GM19438 (cell line): Measurements from ENCODE around the gene SPON1.
"Not testable (repeated sequence)": the region's sequence is repeated elsewhere in the genome, so short reads cannot be mapped to it uniquely, and the experiment has no call there.

ENCODE experiments used
- ATAC-seq: cut with Tn5 transposase; IDR thresholded peaks from one replicate; pipeline ENCODE4 v1.9.1; 2021; ENCODE audit warnings: low read depth; ENCODE audit not compliant: unreplicated experiment

The SPON1 gene

DNA sequence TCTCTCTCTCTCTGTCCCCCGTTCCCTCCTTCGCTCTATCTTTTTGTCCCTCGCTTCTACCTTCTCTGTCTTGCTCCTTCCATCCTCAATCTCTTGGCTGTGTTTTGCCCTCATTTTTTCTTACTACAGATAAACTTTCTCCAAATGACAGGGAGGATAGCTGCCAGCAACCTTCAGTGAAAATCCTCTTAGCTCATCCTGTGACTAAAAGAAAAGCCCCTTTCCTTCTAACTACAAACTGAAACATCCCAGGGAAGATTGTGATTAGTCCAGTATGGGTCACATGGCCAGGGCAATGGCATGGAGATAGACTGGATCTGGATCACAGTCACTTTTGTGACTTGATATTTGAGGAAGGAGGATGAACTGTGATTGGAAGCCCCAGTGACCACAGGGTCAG lies 10.4 kb downstream of the SPON1 start:
- ATAC-seq = no peak

DNA sequence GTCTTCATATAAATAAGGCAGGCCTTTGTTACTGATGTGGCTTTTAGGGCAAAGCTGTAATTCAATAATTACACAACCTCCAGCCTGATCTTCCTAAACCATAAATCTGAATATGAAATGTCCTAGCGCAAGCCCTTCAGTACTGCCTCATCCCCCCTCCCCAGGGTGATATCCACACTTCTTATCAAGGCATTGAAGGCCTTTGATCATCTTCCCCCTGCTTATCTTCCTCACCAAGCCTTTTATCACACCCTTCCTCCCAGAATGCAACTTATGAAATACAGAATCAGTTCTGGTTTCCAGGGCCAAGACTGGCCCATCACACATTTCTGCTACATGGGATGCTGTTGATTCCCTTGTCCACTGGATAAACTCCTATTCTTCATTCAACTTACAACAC lies 12.1 kb downstream of the SPON1 start:
- ATAC-seq = no peak

DNA sequence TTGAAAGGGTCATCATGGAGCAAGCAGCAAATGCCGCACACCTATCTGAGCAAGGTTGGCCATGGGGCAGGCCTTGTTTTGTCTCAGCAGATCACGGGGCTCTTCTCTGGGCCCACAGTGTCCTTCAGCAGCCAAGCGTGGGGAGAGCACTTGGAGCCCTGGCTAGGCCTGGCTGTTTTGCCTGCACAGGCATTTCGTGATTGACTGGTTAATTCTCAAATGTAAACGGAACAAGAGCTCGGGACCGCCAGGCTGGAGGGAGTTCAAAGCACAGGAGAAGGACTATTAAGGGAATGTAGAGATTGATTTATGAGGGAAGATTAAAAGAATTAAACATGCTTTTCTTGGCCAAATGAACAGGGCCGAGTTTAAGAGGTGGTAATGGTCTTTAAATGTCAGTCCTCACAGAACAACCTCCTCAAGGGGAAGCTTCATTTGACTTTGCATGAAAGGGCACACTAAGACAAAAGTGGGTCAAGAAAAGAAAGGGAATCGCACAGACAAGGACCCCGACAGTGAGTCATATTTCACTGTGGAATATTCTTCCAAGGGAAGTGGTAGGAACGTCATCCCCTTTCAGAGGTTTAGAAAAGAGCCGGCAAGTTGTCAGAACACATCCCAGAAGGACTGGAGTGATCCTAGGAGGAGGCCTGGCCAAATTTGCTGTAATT lies 20.7 kb downstream of the SPON1 start:
- no peak for ATAC-seq

DNA sequence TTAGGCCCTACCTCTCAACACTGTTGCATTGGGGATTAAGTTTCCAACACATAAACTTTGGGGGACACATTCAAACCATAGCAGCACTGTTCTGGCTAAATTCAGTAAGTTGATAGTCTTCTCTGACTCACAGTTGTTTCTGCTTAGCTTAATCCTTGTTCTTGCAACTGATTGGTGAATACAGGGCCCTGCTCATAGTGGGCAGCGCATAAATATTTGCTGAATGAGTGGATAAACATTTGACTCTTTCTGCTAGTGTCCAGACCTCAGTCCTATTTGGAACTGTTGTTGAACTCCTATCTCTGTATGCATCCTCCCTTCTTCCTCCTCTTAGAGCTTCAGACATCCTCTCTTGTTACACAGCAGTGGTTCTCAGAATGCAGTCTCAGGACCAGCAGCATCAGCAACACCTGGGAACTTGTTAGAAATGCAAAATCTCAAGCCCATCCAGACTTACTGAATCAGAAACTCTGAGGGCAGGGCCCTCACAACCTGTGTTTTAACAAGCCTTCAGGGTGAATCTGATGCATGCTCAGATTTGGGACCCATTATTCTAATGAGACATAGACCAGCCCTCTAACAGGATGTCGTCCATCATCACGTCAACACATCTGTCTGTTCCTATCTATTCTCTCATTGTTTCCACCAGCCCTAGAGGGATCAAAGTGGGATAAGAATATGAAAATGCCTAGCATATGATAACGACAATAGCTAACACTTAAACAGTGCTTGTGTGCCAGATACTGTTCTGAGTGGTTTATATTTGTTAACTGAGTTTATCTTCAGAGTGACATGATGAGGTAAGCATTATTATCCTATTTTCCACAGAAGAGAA lies 22.3 kb downstream of the SPON1 start:
- ATAC-seq = no peak

DNA sequence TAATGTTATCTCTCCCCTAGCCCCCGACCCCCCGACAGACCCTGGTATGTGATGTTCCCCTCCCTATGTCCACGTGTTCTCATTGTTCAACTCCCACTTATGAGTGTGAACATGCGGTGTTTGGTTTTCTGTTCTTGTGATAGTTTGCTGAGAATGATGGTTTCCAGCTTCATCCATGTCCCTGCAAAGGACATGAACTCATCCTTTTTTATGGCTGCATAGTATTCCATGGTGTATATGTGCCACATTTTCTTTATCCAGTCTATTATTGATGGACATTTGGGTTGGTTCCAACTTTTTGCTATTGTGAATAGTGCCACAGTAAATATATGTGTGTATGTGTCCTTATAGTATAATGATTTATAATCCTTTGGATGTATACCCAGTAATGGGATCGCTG lies 24.2 kb downstream of the SPON1 start:
- not testable (repeated sequence) for ATAC-seq

DNA sequence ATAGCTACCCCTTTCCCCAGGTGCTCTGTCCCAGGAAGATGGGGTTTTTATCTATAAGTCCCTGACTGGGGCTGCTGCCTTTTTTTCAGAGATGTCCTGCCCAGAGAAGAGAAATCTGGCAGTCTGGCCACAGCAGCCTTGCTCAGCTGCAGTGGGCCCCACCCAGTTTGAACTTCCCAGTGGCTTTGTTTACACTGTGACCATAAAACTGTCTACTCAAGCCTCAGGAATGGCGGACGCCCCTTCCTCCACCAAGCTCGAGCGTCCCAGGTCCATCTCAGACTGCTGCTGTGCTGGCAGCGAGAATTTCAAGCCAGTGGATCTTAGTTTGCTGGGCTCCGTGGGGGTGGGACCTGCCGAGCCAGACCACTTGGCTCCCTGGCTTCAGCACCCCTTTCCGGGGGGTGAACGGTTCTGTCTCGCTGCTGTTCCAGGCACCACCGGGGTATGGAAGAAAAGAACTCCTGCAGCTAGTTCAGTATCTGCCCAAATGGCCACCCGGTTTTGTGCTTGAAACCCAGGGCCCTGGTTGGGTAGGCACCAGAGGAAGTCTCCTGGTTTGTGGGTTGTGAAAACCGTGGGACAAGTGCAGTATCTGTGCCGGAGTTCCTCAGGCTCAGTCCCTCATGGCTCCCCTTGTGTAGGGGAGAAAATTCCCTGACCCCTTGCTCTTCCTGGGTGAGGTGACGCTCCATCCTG lies 29.8 kb downstream of the SPON1 start:
- not testable (repeated sequence) for ATAC-seq

DNA sequence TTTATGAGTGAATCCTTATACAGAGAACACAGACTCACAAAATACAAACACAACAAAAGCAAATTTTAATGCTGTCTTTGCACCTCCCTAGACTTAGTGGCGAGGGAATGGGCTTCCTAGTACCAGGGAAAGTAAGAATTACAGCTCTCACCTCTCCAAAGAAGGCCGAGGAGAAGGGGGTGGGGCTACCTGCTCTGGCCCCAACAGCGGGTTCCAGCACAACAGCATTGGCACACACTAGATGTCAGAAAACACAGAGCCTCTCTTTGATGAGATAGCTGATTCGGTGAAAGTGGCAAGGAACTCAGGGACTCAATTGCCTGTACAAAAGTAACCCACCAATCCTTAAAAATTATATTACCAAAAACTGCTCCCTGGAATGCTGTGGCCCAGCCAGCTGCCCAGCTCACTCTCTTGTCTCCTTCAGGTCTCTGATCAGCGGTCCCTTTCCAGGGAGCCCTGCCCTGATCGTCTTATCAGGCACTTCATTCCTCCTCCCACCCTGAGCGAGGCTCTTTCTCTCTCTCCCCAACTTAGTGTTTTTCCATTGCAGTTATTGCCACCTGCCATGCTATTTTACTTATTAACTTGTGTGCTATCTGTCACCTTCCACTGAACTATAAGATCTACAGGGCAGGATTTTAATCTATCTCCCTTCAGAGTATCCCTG lies 30.7 kb downstream of the SPON1 start:
- no peak for ATAC-seq

DNA sequence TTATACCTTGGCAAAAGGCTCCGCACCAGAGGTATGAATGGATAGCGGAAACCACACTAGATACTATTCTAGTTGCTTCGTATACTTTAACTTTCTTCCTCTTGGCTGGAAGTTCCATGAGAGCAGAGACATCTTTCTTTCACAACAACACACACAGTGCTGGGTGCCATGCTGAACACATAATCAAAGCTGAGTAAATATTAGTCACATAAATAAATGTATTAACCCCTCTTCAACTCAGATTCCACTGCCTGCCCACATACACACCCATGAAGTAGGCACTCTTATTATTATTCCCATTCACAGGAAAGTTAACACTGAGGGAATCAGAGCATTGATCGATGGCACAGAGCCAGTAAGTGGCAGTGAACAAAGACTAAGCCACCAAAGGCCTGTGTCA lies 35.4 kb downstream of the SPON1 start:
- ATAC-seq = no peak

DNA sequence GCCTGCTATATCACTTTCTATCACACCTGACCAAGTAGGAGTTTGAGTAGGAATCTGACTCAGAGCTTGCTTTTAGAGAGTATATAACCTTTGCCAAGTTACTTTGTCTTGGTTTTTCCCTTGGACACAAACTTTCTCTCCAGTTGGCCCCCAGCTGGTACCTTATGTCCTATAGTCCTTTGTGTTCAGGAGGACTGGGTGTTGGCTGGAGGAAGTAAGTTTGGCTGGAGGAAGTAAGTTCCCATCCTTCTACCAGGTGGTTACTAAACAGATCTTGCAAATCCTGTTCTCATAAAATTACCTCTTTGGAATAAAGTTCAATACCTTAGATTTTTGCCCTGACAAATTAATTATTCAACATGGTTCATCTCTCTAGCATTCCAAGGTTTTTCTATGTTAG lies 37.2 kb downstream of the SPON1 start:
- ATAC-seq = no peak

DNA sequence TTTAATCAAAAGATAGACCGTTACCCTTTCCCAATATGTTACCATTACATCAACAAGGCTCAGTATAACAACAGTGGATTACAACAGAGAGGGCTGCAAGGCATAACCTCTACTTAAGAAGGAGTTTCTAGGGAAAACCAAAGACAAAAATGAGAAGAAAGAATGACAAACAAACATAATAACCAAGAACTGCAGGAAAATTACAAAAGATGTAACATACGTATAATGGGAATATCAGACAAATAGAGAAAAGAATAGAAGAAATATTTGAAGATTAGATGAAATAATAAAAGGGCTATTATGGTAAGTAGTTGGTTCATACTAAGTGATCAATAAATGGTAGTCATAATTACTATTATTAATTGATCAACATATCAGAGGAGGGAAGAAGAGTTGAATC lies 39.1 kb downstream of the SPON1 start:
- no peak for ATAC-seq

DNA sequence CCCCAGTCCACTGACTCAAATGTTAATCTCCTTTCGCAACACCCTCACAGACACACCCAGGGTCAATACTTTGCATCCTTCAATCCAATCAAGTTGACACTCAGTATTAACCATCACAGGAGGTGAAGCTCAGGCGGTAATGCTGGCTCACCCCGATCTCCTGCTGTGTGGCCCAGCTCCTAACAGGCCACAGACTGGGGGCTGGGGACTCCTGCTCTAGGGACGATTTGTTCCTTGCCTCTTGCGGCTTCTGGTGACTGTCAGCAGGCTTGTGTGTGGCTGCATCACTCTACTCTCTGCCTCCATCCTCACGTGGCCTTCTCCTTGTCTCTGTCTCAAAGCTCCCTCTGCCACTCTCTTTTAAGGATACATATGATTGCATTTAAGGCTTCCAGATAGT lies 45.0 kb downstream of the SPON1 start:
- no peak for ATAC-seq

DNA sequence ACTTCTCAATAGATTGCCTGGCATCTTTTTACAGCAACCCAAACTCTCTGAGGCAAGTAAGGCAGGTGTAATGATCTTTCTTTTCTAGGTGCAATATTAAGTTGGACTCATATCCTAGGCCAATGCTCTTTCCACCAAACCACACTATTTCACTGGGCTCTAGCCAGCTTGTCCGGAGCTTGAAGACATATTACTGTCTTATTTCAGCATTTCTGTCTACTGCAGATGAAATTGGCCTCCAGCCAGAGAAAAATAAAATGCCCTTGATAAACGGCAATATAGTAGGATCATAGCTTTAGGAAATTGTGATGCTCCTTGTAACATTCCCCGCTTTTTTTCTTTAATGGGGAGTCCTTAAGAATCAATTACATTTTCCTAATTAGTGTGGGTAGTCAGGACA lies 48.1 kb downstream of the SPON1 start:
- ATAC-seq = no peak

DNA sequence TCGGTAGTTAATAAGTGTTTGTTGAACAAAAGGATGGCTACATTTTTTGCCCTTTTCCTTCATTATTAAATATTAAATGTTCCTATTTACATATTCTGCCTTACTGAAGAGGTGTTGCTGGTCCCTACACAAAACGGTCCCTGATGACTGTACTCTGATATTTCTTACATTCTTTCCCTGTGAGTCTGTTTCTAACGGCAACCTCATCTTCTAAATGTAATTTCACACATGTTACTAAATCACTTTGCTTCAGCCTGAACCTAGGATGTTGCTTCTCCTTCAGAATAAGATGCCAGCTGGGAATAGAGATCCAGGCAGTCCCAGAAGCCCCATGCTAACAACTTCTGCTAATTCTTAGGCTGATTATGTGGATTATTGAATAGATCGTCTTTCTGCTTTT lies 50.3 kb downstream of the SPON1 start:
- no peak for ATAC-seq

DNA sequence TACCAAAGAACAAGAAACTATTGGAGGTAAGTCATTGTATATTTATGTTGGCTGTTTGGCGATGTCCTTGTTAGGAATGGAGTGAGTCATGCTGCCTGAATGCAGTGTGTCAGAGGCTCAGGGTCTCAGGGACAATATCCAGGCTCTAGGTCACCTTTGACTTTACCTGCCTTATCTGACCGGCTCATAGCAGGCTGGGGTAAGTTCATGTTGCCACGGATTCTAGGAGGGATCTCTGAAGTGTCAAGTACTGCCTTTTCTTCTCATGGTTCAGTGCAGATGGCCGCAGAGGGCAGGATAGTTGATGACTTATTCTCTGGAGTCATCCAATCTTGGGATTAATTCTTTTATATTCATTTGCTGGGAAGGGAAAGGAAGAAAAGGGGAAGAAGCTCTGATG lies 53.2 kb downstream of the SPON1 start:
- no peak for ATAC-seq

DNA sequence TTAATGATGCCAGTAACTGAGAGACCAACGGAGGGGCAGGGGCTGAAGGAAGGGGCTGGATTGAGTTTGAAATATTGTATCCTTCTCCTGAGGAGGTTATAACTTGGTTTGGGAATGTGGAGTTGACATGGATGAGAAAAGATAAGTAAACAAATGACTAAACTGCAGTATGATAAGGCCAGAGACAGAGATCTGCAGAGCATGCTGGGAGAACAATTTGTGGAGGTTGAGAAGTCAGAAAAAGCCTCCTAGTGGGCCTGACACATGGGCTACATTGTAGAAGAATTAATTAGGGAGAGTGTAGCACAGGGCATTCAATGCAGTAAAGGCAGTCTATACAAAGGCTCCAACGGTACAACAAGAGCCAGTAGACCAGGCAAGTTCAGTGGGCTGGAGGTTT lies 55.9 kb downstream of the SPON1 start:
- no peak for ATAC-seq

DNA sequence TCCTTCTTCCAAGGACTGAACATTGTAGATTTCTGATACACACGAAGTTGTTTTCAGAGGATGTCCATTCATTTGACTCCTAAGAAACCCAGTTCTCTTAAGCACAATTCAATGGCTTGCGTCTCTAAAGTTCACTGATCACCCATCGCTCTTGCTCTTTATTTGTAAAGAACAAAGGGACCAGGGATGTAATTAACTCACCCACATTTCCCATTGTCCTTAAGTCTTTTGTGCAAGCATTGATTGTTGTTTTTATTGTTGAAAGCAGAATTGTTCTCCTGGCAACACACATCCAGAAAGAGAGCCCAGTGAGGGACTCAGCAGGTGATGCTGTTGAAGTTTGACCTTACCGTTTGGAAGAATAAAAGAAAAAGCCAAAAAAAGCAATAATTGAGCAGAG lies 59.2 kb downstream of the SPON1 start:
- no peak for ATAC-seq

DNA sequence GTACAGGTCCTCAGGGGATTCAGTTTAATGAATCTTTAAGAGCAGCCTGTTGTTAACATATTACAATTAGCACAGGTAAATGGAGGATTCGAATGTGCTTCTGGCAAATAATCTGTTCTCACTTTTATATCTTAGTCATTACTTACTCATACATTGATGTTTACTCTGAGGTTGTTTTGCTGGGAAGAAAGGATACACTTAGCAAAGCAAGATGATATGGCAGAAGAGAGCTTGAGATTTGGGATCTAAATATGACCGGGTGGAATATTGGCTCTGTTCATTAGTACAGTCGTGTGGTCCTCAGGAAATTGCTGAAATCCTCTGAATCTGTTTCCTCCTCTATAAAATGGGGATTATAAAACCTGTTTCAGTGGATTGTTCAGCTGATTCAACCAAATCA lies 59.7 kb downstream of the SPON1 start:
- no peak for ATAC-seq

DNA sequence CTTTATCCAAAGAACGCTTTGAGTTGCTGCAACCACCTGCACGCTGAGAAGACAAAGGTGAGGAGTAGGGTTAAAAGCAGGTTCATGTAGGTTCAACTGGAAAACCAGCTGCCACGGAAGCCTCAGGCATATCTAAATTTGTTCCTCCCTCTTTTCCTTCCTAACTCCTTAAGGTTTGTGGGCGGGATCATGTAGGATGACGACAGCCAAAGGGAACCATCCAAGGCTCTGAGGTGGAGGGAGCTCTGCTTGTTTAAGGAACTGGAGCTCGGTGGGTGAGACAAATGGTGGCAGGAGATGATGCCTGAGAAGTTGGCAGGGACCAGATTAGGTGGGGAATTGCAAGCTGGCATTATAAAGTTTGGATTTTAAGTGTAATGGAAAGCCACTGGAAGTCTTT lies 60.3 kb downstream of the SPON1 start:
- ATAC-seq = no peak

DNA sequence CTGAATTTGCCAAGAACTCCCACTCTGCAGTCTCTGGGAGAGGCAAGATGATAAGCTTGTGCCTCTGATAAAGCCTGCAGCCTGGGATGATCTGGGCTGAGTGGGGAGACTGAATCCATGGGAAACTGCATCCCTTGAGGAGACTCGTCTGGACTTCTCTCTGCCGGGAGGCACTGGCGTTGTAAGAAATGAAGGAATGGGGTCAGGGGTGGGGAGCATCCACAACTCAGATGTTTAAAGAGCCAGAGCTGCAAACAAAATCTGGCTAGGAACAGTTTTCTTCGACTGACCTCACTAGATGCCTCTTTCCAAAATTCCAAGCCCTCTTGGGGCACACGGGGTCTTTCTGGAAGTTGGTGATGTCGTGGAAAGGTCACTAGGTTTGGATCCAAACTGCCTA lies 64.4 kb downstream of the SPON1 start:
- ATAC-seq = no peak

DNA sequence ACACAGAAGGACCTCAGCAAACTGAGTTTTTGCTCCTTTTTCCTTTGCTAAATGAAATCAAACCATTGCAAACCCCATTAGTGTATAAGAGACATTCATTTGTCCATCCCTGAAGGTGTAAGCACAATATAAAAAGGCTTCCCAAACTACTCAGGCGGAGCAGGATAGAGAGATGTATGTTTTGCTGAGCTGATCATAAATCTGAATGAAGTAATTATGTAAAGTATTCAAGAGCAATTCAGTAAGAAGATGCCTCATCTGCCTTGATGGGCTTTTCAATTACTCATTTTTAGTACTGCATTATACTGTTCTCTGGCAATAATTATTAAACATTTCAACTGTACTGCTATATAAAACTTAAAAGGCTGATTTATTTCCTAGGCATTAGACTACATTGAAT lies 65.0 kb downstream of the SPON1 start:
- ATAC-seq = no peak

DNA sequence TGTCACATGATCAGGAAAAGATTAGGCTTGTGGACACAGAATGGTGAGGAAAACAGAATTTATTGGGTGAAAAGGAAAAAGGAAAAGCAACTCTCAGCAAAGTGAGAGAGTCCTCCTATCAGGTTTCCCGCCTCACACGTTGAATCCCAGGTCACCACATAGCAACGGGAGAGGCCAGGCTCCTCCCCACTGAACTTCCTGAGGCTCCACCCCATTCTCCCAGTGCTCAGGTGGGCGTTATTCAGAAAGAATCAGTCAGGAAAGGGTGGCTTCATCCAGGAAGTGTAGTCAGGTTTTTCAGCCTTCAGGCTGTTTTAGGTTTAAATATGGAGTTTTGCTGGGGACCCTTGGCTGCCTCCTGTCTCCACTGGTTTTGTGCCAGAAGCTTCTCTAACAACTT lies 66.9 kb downstream of the SPON1 start:
- no peak for ATAC-seq
